ENCODE results near the gene PRR4.

GRCh38 chr12:10838461-10838860, 10.8 kb downstream of the PRR4 start:
- TF ChIP-seq, protein P1, sequence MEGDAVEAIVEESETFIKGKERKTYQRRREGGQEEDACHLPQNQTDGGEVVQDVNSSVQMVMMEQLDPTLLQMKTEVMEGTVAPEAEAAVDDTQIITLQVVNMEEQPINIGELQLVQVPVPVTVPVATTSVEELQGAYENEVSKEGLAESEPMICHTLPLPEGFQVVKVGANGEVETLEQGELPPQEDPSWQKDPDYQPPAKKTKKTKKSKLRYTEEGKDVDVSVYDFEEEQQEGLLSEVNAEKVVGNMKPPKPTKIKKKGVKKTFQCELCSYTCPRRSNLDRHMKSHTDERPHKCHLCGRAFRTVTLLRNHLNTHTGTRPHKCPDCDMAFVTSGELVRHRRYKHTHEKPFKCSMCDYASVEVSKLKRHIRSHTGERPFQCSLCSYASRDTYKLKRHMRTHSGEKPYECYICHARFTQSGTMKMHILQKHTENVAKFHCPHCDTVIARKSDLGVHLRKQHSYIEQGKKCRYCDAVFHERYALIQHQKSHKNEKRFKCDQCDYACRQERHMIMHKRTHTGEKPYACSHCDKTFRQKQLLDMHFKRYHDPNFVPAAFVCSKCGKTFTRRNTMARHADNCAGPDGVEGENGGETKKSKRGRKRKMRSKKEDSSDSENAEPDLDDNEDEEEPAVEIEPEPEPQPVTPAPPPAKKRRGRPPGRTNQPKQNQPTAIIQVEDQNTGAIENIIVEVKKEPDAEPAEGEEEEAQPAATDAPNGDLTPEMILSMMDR (IDR thresholded peaks at IDR 0.05), result no peak
- no peak for TF ChIP-seq POLR2A (IDR thresholded peaks at IDR 0.05)
